NCI-H82 treated with DMSO at 0.1 percent for 48 hours (cell line): ENCODE data around the gene HSD3B7.
A peak's percentile ranks its signal among the peaks of the same experiment; 100 is the strongest.
"Not testable (repeated sequence)": the region's sequence is repeated elsewhere in the genome, so short reads cannot be mapped to it uniquely, and the experiment has no call there.

Experiments
- DNase-seq: peaks from one replicate; lab custom pipeline; 2025; ENCODE audit not compliant: unreplicated experiment; lab: John Stamatoyannopoulos, UW

Gene HSD3B7

GRCh38 chr16:31017756-31018155, 32.7 kb downstream of the HSD3B7 start:
- DNase-seq, result not testable (repeated sequence)

- DNase-seq, result no peak
Measured at GRCh38 chr16:31020536-31020935, 35.5 kb downstream of the HSD3B7 start.

- DNase-seq, result no peak
Measured at GRCh38 chr16:31022544-31023251, 37.7 kb downstream of the HSD3B7 start.

- no peak for DNase-seq
Measured at GRCh38 chr16:31023252-31023602, 38.2 kb downstream of the HSD3B7 start.

- DNase-seq, result no peak
Measured at GRCh38 chr16:31023627-31024226, 38.7 kb downstream of the HSD3B7 start.

- no peak for DNase-seq
Measured at GRCh38 chr16:31025339-31025738, 40.3 kb downstream of the HSD3B7 start.

GRCh38 chr16:31029272-31029671, 44.3 kb downstream of the HSD3B7 start:
- DNase-seq, result no peak

- DNase-seq, result no peak
Measured at GRCh38 chr16:31031276-31031675, 46.3 kb downstream of the HSD3B7 start.

- peak; percentile 72 for DNase-seq
Measured at GRCh38 chr16:31032736-31033708, 48.0 kb downstream of the HSD3B7 start, which contains the start of gene STX4. Gene STX4, plus strand, starts transcription at chr16:31033558. Its CDS starts 248 bp downstream, at chr16:31033806.

- DNase-seq, result peak; percentile 46
Measured at GRCh38 chr16:31033709-31034492, 48.9 kb downstream of the HSD3B7 start.

GRCh38 chr16:31036691-31037090, 51.7 kb downstream of the HSD3B7 start:
- DNase-seq, result no peak
